Measurements from ENCODE around the gene MAPRE3. TPM values are rescaled to one million over a fixed set of nuclear protein-coding genes. Genes with fewer than 3 reads are reported as not detected.
A peak's percentile ranks its signal among the peaks of the same experiment; 100 is the strongest.

The MAPRE3 gene
- total RNA-seq, 4 donors from 2014 or later: 41.9 to 66.5 (median 53.9) TPM

- intact Hi-C loops (cut with DNase I; ENCODE audit: low total_unique reads): no loop called here
- TF ChIP-seq POLR2A (IDR thresholded peaks at IDR 0.05) (no peak), CTCF (IDR thresholded peaks at IDR 0.05 in 4 of 5, conservative IDR thresholded peaks at IDR 0.05 in 1 of 5) (no peak)
- H3K9me3 ChIP-seq: no peaks in the 10 kb centered on the region
- no peak overlapping the region for H3K27ac ChIP-seq
- H3K4me1 ChIP-seq: peaks cover 6 to 8% of the 10 kb centered on the region in 2 donors
- H3K4me3 ChIP-seq: peak overlapping the region in 1 of 4 donors; percentile 30
- no peaks in the 10 kb centered on the region for H3K36me3 ChIP-seq
- peaks cover 0 to 4% (median 0%) of the 10 kb centered on the region in 3 donors for H3K27me3 ChIP-seq
- DNase-seq: peak in 1 of 2 donors; percentile 38
- in situ Hi-C loops (cut with MboI; ENCODE audit: low sequenced_read_pairs in 4 of 4): loop anchor here in 1 of 4 donors (25.0 kb wide), 1 partner anchor 110 kb away; the partner anchor contains the start of gene DPYSL5
- no peak for ATAC-seq
These were observed 23.3 kb upstream of the MAPRE3 start for GRCh38 chr2:26946841-26947784.

DNA sequence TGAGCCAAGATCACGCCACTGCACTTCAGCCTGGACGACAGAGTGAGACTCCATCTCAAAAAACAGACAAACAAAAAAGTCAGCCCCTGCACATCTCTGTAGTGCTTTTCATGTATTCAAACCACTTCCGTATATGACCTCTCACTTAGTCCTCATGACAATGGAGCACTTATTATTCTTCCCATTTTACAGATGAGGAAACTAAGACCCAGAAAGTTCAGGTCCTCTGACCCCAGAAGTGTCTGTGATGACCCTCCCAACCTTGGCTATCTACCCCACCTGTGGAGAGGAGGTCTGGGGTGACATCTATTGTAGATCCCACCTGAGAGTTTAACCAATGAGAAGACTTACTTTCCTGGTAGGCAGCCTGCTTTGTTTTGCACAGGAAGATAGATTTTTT lies 21.6 kb upstream of the MAPRE3 start:
- DNase-seq (no peak), ATAC-seq (no peak)
- in situ Hi-C loops (cut with MboI; ENCODE audit: low sequenced_read_pairs in 4 of 4) (loop anchor here in 1 of 4 donors (25.0 kb wide), 1 partner anchor 111 kb away; the partner anchor contains the start of gene DPYSL5), intact Hi-C loops (cut with DNase I; ENCODE audit: low total_unique reads) (no loop called here)
- Histone ChIP-seq H3K27ac (no peak overlapping the region), H3K4me1 (peaks cover 6 to 8% of the 10 kb centered on the region in 2 donors), H3K27me3 (peaks cover 0 to under 1% (median 0%) of the 10 kb centered on the region in 3 donors), H3K9me3 (no peaks in the 10 kb centered on the region), H3K4me3 (no peak overlapping the region), H3K36me3 (no peaks in the 10 kb centered on the region)
- TF ChIP-seq CTCF (IDR thresholded peaks at IDR 0.05 in 4 of 5, conservative IDR thresholded peaks at IDR 0.05 in 1 of 5) (no peak), POLR2A (IDR thresholded peaks at IDR 0.05) (no peak)

DNA sequence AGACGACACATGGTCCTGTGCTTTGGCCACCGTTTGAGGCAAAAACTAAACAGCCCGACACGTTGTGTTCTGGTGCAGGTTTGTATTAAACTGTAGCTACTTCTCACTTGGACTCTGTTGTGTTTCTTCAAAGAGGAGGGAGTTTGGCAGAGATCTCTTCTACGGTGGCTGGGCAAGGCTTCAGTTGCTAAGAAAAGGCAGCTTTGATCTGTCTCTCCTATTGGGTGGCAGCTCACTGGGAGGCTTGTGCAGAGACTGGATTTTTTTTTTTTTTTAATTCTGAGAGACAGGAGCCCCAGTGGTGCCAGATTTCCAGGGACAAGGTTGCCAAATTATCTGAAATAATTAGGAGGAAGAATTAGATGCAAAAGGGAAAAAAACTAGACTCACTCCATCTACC lies 20.2 kb upstream of the MAPRE3 start:
- TF ChIP-seq CTCF (IDR thresholded peaks at IDR 0.05 in 4 of 5, conservative IDR thresholded peaks at IDR 0.05 in 1 of 5) (no peak), POLR2A (IDR thresholded peaks at IDR 0.05) (no peak)
- Histone ChIP-seq H3K9me3 (no peaks in the 10 kb centered on the region), H3K36me3 (no peaks in the 10 kb centered on the region), H3K4me3 (no peak overlapping the region), H3K4me1 (peaks cover 6 to 8% of the 10 kb centered on the region in 2 donors), H3K27ac (no peak overlapping the region), H3K27me3 (peaks cover 0 to 3% (median 0%) of the 10 kb centered on the region in 3 donors)
- intact Hi-C loops (cut with DNase I; ENCODE audit: low total_unique reads): no loop called here
- no peak for DNase-seq
- in situ Hi-C loops (cut with MboI; ENCODE audit: low sequenced_read_pairs in 4 of 4): loop anchor here in 3 of 4 donors (25.0 kb wide), 3 partner anchors 237 to 337 kb away; partner anchors contain the start of genes DNAJC5G (in 2 of the 3), TRIM54 (in 2 of the 3), ATRAID (in 1 of the 3) and CAD (in 1 of the 3)
- ATAC-seq: no peak

GRCh38 chr2:26951236-26951635 lies 19.2 kb upstream of the MAPRE3 start:
- Histone ChIP-seq H3K4me3 (no peak overlapping the region), H3K27me3 (peaks cover 0 to 3% (median 0%) of the 10 kb centered on the region in 3 donors), H3K4me1 (peaks cover 6 to 8% of the 10 kb centered on the region in 2 donors), H3K36me3 (no peaks in the 10 kb centered on the region), H3K9me3 (no peaks in the 10 kb centered on the region), H3K27ac (no peak overlapping the region)
- ATAC-seq: no peak
- TF ChIP-seq CTCF (IDR thresholded peaks at IDR 0.05 in 4 of 5, conservative IDR thresholded peaks at IDR 0.05 in 1 of 5) (no peak), POLR2A (IDR thresholded peaks at IDR 0.05) (no peak)
- no peak for DNase-seq
- intact Hi-C loops (cut with DNase I; ENCODE audit: low total_unique reads): no loop called here
- in situ Hi-C loops (cut with MboI; ENCODE audit: low sequenced_read_pairs in 4 of 4): loop anchor here in 3 of 4 donors (25.0 kb wide), 3 partner anchors 236 to 336 kb away; partner anchors contain the start of genes DNAJC5G (in 2 of the 3), TRIM54 (in 2 of the 3), ATRAID (in 1 of the 3) and CAD (in 1 of the 3)
